Stimulated activated CD4-positive, alpha-beta T cell treated with anti-CD3 and anti-CD28 coated beads, Interleukin-12 subunit alpha, Interleukin-12 subunit beta, amount 100 ng/mL, for 24 hours (primary cell): ENCODE data around the gene PRRT2.
"Not testable (repeated sequence)": the region's sequence is repeated elsewhere in the genome, so short reads cannot be mapped to it uniquely, and the experiment has no call there.

ENCODE experiments used
- DNase-seq, 2 experiments: peaks; one replicate each; pipeline ENCODE4 v3.0.0-alpha.2; 2020; ENCODE audit warnings: low read depth in 2 of 2

Gene PRRT2

GRCh38 chr16:29833219-29833618 lies 21.2 kb downstream of the PRRT2 start:
- not testable (repeated sequence) for DNase-seq

DNA sequence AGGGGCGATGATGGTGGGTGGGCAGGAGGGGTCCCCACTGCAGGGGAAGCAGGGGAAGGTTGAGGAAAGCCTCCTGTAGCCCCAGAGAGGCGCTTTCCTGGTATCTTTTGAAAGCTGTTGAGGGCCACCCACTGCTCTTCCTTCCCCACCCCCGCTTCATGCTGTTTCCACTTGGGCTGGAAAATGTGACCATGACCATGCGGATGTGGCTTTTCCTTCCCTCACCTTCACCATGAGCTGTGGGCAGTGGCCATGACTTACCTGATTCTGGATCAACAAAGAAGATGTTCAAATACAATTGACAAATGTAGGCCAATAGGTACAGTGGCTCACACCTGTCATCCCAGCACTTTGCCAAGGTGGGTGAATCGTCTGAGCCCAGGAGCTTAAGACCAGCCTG lies 22.1 kb downstream of the PRRT2 start:
- DNase-seq: no peak

DNA sequence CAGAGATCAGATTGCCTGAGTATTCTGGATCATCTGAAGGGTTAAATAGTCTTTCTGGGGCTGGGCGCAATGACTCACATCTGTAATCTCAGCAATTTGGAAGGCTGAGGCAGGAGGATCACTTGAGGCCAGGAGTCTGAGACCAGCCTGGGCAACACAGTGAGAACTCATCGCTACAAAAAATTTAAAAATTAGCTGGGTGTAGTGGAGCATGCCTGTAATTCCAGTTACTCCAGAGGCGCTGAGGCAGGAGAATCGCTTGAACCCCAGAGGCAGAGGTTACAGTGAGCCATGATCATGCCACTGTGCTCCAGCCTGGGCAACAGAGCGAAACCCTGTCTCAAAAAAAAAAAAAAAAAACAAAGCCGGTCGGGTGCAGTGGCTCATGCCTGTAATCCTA lies 23.9 kb downstream of the PRRT2 start:
- no peak for DNase-seq

DNA sequence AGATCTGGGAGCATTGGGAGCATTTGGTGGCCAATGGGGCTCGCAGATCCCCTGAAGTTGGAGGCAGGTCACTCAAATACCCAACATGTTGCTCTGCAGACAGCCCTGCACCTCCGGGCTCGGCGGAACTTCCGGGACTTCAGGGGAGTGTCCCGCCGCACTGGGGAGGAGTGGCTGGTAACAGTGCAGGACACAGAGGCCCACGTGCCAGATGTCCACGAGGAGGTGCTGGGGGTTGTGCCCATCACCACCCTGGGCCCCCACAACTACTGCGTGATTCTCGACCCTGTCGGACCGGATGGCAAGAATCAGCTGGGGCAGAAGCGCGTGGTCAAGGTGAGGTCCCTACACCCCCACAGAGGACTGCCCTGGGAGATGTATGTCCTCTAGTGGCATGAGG lies 24.6 kb downstream of the PRRT2 start:
- no peak for DNase-seq

GRCh38 chr16:29837841-29838240 lies 25.8 kb downstream of the PRRT2 start:
- DNase-seq: no peak

DNA sequence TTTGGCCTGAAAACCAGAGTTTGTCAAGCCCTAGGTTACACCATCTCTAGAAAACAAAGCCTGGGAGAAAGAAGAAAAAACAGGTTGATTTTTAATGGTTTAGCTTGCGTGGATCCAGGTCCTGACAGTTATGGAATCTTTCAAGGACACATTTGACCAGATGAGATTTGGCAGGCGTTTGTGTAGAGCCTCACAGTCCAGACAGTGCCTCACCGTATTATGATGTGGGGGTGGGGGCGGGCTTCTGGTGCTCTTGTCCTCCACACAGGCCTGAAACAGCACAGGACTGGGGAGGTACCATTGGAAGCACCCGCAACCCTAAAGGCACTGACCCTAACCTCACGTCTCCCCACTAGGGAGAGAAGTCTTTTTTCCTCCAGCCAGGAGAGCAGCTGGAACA lies 27.8 kb downstream of the PRRT2 start:
- no peak for DNase-seq

GRCh38 chr16:29840240-29840639 lies 28.2 kb downstream of the PRRT2 start:
- no peak for DNase-seq

- DNase-seq: no peak
Measured at GRCh38 chr16:29841631-29842030, 29.6 kb downstream of the PRRT2 start.

- no peak for DNase-seq
Measured at GRCh38 chr16:29842732-29843346, 30.8 kb downstream of the PRRT2 start.

DNA sequence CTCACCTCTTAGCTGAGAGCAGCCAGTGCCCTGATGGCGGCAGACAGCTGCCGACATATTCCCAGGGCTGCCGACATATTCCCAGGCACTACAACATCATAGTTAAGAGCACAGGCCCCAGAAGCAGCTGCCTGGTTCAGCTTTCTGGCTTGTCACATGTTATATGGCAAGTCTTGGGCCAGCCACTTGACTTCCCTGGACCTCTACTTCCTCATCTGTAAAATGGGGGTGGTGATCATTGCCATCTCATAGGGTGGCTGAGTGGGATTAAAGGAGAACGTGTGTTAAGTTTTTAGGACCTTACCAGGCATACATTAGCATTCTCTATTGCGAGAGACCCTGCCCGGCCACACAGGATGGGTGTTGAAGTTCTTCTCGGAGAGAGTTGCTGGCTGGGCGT lies 31.9 kb downstream of the PRRT2 start:
- no peak for DNase-seq

- DNase-seq: no peak
Measured at GRCh38 chr16:29844575-29845331, 32.8 kb downstream of the PRRT2 start.

GRCh38 chr16:29845656-29846055 lies 33.7 kb downstream of the PRRT2 start:
- DNase-seq: no peak

DNA sequence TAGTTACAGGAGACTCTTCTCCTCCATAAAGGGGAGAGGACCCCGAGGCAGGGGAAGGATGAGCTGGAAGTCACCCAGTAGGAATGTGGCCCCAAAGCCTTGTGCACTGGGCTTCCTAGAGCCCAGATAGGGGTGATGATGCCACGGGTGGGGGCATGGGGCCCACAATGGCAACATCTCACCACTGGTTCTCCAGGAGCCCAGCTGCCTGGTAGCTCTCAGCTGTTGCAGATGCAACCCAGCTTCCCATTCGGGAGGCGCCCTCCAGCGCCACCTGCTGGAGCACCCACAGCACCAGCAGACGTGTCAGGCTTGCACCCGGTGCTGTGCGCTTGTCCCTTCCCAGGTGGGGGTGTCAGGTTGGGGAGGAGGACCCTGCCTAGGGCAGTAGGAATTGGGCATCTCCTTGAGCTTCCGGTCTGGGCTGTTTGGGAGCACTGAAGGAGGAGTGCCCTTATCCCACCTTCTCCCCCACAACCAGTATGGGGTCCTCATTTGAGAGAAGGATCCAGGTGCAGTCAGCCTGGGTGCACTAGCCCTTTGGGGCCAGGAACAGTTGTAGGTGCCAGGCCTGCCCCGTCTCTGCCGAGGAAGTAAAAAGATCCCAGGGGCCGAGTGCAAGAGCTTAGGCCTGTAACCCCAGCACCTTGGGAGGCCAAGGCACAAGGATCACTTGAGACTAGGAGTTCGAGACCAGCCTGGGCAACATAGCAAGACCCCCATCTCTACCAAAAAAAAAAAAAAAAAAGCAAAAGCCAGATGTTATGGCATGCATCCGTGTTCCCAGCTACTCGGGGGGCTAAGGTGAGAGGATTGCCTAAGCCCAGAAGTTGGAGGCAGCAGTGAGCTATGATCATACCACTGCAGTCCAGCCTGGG lies 36.7 kb downstream of the PRRT2 start:
- peak; percentile 61 to 77 for DNase-seq

DNA sequence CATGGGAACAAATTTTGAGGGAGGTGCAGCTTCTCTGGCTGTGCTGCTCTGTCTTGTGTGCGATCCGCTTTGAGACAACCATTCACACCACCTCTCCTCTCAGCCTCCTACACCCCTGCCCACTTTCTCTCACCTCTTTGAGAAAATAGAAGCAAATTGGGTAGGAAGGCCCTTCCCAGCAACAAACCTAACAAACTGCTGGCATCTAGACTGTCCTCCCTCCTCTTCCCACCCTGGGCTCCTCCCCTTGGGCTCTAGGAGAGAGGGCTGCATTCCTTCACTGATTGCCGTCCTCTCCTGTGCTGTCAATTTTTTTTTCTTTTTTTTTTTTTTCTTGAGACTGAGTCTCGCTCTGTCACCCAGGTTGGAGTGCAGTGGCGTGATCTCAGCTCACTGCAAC lies 37.5 kb downstream of the PRRT2 start:
- DNase-seq: no peak

DNA sequence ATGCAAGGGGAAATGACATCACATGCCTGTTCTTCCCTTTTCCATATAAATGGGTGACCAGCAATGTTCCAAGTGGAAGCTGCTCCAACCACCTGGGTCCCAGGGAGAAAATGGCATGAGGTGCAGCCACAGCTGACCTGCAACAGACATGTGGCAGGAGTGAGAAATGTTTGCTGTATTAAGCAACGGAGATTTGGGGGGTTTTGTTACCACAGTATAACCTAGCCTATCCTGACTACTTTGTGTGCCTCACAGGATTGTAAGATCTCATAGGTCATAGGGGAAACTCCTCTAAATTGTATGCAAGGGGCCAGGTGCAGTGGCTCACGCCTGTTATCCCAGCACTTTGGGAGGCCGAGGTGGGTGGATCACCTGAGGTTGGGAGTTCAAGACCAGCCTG lies 39.0 kb downstream of the PRRT2 start:
- DNase-seq: no peak

- DNase-seq: no peak
Measured at GRCh38 chr16:29852654-29853053, 40.7 kb downstream of the PRRT2 start.

- DNase-seq: no peak
Measured at GRCh38 chr16:29854520-29855100, 42.6 kb downstream of the PRRT2 start.

- DNase-seq: no peak
Measured at GRCh38 chr16:29857133-29857760, 45.3 kb downstream of the PRRT2 start.

DNA sequence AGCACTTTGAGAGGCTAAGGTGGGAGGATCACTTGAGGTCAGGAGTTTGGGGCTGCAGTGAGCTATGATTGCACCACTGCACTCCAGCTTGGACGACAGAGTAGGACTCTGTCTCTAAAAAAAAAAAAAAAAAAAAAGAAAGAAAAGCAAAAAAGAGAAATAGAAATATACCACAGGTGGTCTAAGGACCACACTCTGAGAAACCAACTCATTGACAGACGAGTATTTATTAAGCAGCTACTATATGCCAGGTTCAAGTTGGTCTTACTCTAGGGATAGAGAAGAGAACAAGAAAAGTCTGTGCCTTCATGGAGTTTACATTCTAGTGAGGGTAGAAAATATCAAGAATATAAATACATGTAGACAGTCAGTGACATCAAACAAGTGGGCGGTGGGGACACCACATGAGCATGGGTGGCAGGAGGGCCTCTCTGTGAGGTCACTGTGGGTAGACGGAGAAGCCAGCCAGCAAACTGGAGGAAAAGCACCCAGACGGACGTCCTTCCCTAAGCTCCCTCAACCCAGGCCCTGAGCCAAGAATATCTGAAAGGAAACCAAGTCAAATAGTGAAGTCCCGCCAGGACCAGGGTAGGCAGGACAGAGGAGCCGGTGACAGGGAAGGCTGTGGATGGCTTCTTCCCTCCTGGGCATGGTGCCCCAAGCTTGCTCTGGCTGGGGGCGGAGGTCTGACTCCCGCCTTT lies 46.3 kb downstream of the PRRT2 start:
- no peak for DNase-seq

DNA sequence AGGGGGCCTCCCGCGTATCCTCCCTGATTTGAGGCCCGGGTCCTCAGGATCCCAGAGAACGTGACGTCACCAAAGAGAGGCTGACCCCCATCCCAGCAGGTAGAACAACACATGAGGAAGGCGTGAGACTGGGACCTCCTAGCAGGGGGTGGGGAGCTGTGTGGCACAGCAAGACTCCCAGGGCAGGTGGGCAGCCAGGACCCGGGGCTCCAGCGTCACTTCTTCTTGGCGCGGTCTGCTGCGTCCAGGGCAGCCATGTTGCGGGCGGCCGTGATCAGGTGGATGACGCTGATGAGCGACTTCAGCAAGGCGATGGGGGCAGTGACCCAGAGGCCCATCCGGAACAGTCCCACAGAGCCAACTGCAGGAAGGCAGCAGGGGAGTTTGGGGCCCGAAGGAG lies 47.0 kb downstream of the PRRT2 start:
- DNase-seq: no peak

DNA sequence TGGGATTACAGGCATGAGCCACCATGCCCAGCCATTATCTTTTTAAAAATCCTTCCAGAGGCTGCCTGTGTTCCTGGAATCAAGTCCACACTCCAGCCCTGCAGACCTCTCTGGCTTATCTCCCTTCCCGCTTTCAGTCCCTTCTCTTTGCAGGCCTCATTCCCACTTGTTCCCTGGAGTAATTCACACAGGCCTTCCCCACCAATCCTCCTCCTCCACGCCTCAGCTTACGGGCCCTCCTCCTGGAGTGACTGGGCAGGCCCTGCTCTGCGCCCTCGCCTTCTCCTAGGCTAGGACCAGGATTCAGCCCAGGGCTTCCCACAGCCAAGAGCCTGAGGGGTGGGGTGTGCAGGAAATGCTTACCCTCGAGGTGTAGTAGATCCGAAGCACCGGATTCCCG lies 48.2 kb downstream of the PRRT2 start:
- no peak for DNase-seq
